ENCODE data around the gene SMIM9.
"Not testable (repeated sequence)": the region's sequence is repeated elsewhere in the genome, so short reads cannot be mapped to it uniquely, and the experiment has no call there.

Gene SMIM9

GRCh38 chrX:154818916-154819770 lies 15.3 kb downstream of the SMIM9 start:
- H3K4me3 ChIP-seq, result no peak overlapping the region
- H3K4me1 ChIP-seq, result no peaks in the 10 kb centered on the region
- H3K27ac ChIP-seq, result no peak overlapping the region
- no peaks in the 10 kb centered on the region for H3K9me3 ChIP-seq
- no peak for DNase-seq
- TF ChIP-seq CTCF (IDR thresholded peaks at IDR 0.05), result no peak
- H3K36me3 ChIP-seq, result no peaks in the 10 kb centered on the region
- intact Hi-C loops (cut with DNase I; ENCODE audit: low total_unique reads), result no loop called here
- H3K27me3 ChIP-seq, result no peaks in the 10 kb centered on the region

DNA sequence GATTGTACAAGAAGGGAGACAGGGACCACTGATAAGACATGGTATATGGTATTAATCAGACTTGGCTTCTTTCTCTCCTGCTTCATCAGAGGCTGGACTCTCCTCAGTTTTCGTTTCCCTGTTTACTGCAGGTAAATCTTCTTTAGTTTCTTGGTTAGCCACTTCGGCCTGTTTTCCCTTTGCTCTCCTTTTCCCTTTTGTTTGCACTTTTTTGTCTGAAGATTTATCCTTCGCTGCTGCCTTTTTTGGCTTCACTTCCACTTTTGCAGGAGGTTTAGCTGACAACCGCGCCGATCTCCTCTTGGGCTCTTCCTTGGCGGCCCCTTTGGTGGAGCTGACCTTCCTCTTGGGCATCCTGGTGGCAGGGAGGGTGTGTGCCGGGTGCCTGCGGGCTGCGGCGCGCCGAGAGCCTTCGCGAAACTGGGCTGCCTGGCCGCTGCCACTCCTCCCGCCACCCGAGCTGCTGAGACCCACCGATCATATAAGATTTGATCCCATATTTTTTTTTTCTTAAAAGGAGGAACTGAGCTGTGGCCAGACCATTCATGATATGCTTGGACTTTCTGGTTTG lies 17.3 kb downstream of the SMIM9 start:
- H3K27me3 ChIP-seq; H3K36me3 ChIP-seq; intact Hi-C loops (cut with DNase I; ENCODE audit: low total_unique reads); H3K4me1 ChIP-seq; DNase-seq; H3K27ac ChIP-seq; H3K9me3 ChIP-seq; H3K4me3 ChIP-seq: not testable (repeated sequence)

DNA sequence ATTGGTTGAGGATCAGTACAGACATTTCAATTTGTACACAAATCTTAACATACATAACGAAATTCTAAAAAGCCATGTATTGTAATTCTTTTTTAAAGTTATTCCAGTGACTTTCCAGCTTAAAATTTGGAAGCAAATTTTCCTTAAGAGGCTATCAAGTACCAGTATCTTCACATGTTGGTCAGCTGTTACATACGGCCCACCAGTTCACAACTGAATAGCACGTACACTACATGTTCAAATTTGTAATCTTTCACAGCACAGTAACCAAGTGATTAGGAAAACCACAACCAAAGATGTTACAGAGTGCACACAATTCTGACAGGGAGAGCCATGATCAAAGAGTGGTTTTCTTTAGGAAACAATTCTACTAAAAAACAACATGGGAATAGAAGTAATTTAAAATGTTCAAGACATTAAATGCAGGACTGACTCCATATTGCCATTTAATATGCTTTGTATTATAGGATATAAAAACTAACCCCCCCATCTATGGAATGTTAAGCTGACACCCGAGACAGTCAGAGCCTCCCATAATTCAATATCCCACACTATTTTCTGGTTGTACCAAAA lies 18.1 kb downstream of the SMIM9 start:
- DNase-seq; H3K27ac ChIP-seq; H3K9me3 ChIP-seq; H3K36me3 ChIP-seq; H3K4me1 ChIP-seq; H3K4me3 ChIP-seq; H3K27me3 ChIP-seq; intact Hi-C loops (cut with DNase I; ENCODE audit: low total_unique reads): not testable (repeated sequence)

DNA sequence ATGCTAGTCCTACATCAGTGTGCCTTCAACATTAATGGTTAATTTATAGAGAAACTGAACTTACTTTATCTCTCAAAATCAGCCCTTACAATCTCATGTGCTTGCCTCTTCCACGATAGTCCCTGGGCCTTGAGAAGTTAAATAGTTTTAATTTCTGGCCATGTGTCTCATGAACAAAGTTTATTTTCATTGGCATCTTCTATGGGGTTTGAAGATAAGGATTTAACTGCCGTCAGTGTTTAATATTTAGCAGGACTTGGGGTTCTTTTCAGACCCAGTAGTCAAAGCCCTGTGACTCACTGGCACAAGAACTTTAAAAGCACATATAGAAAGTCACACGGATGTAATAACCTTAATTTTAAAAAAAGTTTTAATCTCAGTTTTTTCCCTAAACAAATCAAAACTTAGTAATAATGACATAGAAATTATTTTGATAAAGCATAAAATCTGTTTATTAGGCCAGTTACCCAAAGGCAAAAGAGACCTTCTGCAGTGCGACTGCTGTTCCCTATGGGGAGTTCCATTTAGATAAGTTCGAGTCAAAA lies 19.1 kb downstream of the SMIM9 start:
- no peaks in the 10 kb centered on the region for H3K27me3 ChIP-seq
- DNase-seq, result no peak
- TF ChIP-seq CTCF (IDR thresholded peaks at IDR 0.05), result no peak

GRCh38 chrX:154813801-154814200 lies 20.7 kb downstream of the SMIM9 start:
- H3K4me3 ChIP-seq, result no peak overlapping the region
- DNase-seq, result no peak
- TF ChIP-seq CTCF (IDR thresholded peaks at IDR 0.05), result no peak
- no peaks in the 10 kb centered on the region for H3K27me3 ChIP-seq
- no peaks in the 10 kb centered on the region for H3K9me3 ChIP-seq
- H3K27ac ChIP-seq, result no peak overlapping the region
- H3K4me1 ChIP-seq, result no peaks in the 10 kb centered on the region
- no peaks in the 10 kb centered on the region for H3K36me3 ChIP-seq
- intact Hi-C loops (cut with DNase I; ENCODE audit: low total_unique reads), result no loop called here

More for the DNA sequence above, 19.1 kb downstream of the SMIM9 start:
- Histone ChIP-seq H3K9me3 (no peaks in the 10 kb centered on the region), H3K4me3 (no peak overlapping the region), H3K4me1 (no peaks in the 10 kb centered on the region), H3K36me3 (no peaks in the 10 kb centered on the region), H3K27ac (no peak overlapping the region)
- intact Hi-C loops (cut with DNase I; ENCODE audit: low total_unique reads), result no loop called here

GRCh38 chrX:154812341-154813101 lies 21.9 kb downstream of the SMIM9 start:
- no peak for TF ChIP-seq CTCF (IDR thresholded peaks at IDR 0.05)
- intact Hi-C loops (cut with DNase I; ENCODE audit: low total_unique reads), result no loop called here
- H3K4me1 ChIP-seq, result no peaks in the 10 kb centered on the region
- H3K9me3 ChIP-seq, result no peaks in the 10 kb centered on the region
- H3K27me3 ChIP-seq, result no peaks in the 10 kb centered on the region
- no peak overlapping the region for H3K4me3 ChIP-seq
- no peak for DNase-seq
- H3K36me3 ChIP-seq, result no peaks in the 10 kb centered on the region
- H3K27ac ChIP-seq, result no peak overlapping the region
